Breast epithelium (tissue), 3 donors: ENCODE results near the gene CATSPER1.

Source experiments
- CTCF ChIP-seq, 3 donors: fragments of 450-650 bp; IDR thresholded peaks; one replicate each; pipeline ENCODE4 v1.5.1; 2016 to 2017; ENCODE audit warnings: antibody characterized with exemption in 3 of 3, mild to moderate bottlenecking in 3 of 3, moderate library complexity in 3 of 3
- POLR2A ChIP-seq: fragments of 450-650 bp; IDR thresholded peaks from one replicate; pipeline ENCODE4 v1.6.1; 2016; ENCODE audit warnings: antibody characterized with exemption, mild to moderate bottlenecking, moderate library complexity

GRCh38 chr11:66015454-66015881, 10.8 kb downstream of the CATSPER1 start:
- TF ChIP-seq POLR2A (no peak), CTCF (IDR thresholded peaks at IDR 0.05) (no peak)
